Occipital lobe (tissue), 2 donors: ENCODE results near the gene LRRC15. TPM values are rescaled to one million over a fixed set of nuclear protein-coding genes. Genes with fewer than 3 reads are reported as not detected.

Experiments used
- DNase-seq: peaks from one replicate; lab custom pipeline; 2025; lab: John Stamatoyannopoulos, UW
- total RNA-seq: library from RNA; depleted of rRNA; stranded (reverse); fragments of >200 nt; gene quantifications from one replicate; pipeline ENCODE4 v1.2.3, GENCODE V29; 2014

Gene LRRC15
- total RNA-seq, 1 donor from 2014 or later = not detected

DNA sequence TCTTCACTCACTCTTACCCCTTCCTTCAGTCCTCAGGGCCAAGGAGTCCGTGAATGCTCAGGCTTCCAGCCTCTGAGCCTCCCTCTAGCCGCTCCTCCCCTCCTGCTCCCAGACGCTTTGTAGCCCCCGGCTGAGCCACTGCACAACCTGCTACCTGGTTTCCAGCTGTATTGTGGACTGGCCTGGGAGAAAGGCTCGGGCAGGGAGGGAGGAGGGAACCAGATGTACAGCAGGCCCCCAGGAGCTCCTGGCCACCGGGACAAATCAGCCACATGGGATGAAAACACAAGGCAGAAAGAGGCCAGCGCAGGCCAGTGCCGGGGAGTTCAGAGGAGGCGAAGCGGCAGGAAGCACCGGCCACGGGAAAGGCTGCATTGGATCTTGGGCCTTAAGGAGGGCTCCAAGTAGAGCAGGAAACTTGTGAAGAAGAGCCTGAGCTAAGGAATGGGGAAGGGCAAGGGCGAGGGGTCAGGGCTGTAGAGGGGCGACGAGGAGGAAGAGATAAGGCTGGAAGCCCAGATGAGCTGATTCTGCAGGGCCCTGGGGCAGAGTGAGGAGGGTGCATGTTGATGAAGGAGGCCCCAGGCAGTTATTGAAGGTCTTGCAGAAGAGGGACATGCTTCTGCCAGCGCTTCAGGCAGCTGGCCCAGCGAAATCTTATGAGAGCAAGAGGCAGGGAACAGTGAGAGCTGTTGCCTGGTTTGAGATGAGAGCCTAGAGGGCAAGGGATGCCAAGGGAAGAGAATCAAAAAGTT lies 32.8 kb downstream of the LRRC15 start:
- no peak for DNase-seq

DNA sequence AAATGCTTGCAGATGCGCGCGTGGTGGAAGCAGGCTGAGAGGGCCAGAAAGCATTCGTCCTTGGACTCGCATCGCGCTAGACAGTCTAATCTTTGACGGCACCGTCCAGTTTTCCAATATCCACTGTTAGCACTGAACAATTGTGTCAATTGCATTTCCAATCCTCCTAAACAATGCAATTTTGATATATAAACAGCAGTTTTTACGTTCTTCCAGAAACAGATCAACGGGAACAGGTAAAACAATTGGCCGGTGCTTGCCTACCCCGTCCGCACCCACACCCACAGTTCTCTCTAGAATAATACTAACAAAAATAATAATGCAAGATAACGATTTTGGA lies 35.6 kb downstream of the LRRC15 start:
- DNase-seq = no peak

DNA sequence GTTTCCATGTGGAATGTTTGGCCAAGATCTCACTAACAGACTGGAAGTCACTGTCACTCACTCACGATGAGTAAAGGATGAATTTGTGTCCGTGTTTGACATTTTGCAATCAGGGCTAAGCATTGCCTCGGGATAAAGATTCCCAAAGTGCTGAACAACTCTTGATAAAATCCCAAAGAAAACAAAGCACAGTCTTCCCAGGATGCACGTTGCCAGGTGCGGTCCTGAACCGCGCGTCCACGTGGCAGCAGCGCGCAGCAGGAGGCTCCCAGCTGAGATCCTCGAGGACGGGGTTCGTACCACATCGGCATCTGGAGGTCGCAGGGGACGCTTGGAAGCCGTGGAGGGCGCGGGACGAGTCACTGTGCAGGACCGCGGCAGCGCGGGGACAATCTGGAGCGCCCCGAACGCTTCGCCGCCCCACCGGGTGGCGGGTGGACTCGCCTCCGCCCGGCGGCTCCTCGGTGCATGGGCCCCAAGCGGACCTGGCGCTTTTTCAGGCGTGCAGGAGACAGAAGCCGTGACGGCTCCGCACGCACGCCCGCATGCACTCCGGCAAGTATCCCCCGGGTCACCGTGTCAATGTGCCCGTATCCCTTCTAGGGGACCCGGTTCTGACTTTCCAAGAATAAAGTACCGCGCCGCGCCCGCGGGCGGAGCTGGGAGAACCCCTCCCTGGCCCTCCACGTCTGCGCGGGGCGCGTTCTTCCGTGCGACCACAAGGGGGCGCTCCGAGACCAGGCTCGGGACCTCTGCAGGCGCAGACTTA lies 36.1 kb downstream of the LRRC15 start:
- no peak for DNase-seq

DNA sequence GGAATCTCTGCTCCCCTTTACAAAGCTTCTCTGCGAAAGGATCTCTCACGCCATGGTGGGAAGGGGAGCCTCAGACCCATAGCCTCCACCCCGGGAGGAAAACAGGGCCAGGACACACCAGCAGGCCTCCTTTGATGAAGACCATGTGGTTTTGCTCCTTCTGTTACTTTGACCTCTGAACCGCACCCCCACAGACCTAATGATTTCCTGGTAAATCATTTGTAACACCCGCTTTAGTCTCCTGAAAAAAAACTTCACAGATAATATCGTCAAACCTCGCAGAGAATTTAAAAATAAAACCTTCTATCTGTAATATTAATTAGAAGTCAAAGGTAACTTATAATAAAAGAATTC lies 36.7 kb downstream of the LRRC15 start:
- DNase-seq = no peak

DNA sequence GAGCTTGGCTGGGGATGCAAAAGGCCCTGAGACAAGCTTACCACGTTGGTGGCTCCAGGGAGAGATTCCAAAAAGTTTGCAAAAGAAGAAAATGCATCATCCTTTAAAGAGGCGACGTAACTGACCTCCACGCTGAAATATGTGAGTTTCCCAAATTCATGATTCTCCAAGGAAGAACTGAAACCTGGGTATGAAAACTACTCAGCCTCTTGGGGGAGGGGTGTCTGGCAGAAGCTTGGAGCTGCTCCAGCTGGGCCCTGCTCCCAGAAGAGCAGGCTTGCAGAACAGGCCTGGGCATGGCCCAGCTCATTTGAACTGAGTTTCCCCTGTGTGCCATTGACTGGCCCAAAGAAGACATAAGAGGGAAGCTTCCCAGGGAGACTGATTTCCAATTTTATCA lies 39.0 kb downstream of the LRRC15 start:
- no peak for DNase-seq

DNA sequence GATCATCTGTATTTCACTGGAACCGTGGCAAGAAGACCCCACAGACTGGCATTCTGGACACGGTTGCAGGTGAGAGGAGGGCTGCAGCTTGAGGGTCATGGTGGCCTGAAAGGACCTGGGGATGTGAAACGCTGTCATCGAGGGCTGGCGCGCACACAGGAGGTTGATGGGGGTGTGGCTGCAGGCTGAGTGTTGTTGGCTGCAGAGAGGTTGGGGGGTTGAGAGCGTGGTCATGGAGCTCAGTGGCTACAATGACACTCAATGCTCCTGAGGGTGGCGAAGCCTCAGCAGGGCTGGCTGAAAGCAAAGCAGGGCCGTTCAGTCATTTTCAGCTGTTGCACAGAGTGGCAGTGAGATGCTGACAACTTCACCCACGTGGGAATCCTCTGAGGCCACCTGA lies 39.4 kb downstream of the LRRC15 start:
- DNase-seq = no peak

DNA sequence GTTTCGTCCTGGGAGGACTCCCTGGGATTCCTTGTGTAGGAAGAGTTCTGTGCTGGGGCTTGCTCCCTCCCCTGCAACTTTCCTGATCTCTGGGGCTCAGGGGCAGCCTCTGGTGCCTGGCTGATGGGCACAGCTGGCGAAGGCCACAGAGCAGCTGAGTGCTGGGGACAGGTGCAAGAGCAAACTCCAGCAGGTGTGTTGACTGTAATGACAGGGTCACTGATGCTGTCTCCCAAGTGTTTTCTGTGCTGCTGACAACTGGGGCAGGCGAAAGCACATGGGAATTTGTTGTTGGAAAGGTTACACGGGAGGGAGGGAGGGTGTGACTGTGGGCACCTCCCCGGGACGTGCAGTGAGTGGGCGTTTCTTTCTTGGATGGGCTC lies 40.0 kb downstream of the LRRC15 start:
- no peak for DNase-seq

DNA sequence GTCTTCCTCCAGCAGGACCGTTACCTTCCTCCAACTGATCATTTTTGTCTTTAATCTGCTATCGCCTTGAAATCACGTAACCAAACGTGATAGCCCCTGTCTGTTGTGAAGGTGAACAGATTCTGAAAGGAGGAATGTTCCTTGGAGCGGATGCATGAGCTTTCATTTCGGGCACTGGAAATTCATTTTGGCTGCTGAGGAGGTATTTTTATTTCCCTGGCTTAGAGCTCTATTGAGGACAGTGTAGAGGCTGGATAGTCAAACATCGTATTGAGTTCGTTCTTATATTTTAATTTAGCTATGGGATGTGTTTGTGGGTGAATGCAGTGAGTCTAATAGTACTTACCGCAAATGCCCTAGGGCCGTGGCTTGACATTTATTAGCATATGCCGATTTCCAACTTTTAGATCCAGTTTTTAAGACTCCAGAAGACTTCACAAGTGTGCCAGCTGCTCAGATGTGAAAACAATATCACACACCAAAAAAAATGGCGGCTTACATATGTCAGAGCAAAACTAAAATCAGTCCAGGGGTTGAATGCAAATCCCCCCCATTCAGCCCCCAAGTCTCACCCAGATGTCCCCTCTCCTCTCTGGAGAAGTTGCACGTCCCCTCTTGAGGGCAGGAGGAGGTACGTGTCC lies 40.5 kb downstream of the LRRC15 start:
- DNase-seq = no peak

DNA sequence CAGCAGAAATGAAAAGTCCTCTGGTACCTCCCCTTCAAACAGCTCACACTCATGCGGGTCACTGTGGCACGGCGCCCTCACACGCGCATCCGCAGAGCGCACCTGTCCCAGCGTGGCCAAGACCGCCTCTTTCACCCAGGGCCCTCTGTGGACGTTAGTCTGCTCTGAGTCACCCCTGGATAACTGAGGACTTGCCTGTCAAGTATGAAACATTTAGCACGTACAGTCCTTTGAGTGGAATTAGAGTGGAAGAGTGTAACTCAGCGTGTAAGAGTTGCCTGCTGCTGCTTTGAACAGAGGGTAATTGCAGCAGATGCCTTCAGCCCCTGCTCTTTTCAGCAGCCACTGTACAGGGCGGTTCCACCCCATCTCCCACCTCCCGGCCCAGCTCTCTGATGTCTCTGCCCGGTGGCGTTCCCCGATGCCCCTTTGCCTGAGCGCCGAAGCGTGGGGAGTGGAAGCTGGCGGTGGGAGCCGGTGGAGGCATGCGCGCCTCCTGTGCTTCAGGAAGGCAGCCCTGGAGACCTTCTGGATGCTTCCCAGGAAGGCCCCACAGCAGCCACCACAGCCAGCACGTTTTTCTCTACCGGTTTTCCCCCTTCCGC lies 41.4 kb downstream of the LRRC15 start:
- DNase-seq = no peak

DNA sequence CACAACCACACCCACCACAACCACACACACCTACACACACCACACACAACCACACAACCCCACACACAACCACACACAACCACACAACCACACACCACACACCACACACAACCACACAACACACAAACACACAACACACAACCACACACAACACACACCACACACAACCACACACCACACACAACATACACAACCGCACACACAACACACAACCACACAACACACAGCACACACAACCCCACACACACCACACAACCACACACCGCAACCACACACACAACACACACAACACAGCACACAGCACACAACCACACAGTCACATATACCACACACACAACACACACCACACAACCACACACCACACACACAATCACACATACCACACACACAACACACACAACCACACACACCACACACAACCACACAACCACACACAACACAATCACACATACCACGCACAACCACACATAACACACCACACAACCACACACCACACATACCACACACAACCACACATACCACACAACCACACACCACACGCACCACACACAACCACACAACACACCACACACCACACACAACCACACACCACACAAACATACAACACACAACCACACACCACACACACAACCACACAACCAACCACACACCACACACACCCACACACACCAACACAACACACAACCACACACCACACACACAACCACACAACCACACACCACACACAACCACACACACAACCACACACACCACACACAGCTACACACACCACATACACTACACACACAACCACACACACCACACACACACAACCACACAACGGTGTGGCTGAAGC lies 42.1 kb downstream of the LRRC15 start:
- DNase-seq = no peak

DNA sequence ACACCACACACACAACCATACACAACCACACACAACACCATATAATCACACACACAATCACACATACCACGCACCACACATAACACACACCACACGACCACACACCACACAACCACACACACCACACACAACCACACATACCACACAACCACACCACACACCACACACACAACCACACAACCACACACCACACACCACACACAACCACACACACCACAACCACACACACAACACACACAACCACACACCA lies 42.6 kb downstream of the LRRC15 start:
- no peak for DNase-seq

DNA sequence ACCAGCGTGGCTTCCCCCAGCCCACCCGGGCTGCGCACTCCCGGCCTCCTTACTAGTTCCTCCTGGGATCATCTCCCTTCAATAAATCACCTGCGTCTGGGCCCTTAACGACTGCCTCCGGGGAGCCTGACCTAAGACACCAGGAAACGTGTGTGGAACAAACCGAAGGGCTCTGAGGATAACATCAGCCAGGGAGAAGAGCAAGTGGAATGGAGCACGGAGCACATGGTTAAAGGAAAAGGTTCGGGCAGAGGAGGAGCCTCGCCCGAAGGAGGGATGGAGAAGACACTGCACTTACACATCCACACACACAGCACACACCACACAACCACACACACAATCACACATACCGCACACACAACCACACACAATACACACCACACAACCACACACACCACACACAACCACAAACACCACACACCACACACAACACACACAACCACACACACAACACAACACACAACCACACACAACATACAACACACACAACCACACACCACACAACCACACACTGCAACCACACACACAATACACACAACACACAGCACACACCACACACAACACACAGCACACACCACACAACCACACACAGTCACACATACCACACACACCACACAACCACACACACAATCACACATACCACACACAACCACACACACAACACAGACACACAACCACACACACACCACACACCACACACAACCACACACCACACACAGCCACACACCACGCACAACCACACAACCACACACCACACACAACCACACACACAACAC lies 43.2 kb downstream of the LRRC15 start:
- no peak for DNase-seq

DNA sequence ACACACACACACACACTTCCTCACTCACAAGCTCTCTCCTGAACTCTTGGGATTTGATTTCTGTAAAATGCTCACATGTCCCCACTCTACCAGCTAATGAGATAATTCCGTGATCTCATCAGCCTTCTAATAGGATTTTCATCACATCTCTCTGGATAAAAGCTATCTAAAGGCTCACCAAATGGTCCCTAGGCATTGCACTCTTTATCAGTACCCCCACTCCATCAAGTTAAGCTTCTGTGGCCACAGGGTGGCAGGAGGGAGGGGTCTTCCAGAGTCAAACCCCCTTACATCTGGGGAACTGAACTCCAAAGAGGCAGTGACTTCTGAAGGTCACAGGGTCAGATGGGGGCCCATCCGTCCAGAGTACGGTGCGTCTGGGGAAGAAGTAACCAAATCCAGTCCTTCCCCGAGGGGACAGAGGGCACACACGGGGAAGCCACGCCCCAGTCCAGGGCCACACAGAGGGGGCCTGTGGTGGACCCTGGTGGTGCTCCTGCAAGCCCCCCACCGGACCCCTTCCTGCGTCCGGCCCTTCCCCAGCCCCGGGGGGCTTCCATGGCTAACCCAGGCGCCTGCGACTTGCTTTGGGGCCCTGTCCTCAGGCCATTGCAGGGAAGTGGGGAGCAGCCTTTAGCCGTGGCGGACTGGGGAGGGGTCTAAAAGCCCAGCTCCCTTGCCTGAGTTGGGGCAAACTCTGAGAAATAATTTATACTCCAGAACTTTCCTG lies 44.0 kb downstream of the LRRC15 start:
- no peak for DNase-seq

DNA sequence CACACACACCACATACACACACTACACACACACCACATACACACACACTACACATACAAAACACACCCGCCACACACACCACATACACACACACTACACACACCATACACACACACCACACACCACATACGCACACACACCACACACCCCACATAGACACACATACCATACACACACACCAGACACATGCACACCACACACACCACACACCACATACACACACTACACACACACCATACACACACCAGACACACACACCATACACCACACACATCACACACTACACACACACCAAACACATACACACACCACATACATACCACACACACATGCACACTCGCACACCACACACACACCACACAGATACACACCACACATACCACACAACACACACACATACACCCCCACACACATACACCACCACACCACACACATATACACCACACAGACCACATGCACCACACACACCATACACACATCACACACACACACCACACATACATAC lies 44.7 kb downstream of the LRRC15 start:
- DNase-seq = no peak

DNA sequence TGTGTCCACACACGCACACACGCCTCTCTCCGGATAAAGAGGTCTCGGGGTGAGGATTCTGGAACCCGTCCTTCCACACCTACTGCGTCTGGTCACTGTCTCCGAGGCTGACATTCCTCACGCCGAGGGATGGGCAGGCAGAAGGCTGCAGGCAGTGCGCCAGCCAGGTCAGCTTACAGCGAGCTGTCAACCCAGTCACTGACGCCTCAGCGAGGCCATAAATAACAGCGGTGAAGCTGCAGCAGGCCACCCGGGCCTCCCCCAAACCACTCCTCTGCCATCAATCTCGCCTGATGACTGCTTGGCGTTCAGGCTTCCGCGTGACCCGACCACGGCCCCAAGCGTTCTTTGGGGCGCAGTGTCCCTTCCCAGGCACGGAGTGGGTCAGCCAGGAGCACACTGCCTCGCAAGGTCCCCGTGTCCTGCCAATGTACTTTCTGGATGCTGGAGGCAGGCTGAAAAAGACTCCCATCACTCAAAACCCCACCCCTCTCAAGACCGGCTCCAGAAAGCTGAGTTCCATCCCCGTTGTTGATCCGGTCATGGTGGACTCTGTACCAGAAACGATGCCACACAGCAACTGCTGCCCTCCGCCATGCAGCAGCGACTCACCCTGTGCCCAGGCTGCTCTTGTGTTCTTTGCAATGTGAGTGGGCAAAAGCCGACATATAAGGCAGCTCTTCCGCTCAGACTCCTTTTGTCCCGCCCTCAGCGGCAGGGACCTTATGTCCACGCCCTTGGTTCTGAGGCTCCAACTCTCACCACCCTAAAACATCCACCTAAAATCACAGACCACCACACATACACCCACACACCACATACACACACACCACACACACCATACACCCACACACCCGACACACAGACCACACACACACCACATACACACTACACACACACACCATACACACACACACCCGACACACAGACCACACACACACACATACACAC lies 45.5 kb downstream of the LRRC15 start:
- DNase-seq = no peak

DNA sequence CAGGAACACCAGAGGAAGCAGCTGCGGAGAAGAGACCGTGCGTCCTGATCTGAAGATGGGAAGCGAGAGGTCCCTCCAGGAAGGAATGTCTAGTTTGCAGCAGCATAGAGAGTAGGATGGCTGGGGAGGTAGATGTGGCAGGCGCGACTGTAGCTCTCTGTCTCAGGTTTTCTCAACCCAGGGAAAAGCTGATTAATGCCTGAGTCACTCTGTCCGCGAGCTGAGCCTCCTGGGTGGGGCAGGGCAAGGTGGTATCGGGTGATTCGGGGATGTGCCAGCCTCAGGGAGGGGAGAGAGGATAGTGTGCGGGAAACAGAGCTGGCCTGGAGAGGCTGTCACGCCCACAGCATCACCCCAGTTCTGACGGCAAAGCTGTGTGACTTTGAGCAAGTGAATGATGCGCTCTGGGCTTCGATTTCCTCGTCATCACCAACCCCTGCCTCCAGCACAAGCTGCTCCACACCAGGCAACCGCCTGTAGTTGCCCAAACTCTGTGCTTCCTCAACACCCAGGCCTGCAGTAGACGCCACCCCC lies 46.8 kb downstream of the LRRC15 start:
- no peak for DNase-seq

DNA sequence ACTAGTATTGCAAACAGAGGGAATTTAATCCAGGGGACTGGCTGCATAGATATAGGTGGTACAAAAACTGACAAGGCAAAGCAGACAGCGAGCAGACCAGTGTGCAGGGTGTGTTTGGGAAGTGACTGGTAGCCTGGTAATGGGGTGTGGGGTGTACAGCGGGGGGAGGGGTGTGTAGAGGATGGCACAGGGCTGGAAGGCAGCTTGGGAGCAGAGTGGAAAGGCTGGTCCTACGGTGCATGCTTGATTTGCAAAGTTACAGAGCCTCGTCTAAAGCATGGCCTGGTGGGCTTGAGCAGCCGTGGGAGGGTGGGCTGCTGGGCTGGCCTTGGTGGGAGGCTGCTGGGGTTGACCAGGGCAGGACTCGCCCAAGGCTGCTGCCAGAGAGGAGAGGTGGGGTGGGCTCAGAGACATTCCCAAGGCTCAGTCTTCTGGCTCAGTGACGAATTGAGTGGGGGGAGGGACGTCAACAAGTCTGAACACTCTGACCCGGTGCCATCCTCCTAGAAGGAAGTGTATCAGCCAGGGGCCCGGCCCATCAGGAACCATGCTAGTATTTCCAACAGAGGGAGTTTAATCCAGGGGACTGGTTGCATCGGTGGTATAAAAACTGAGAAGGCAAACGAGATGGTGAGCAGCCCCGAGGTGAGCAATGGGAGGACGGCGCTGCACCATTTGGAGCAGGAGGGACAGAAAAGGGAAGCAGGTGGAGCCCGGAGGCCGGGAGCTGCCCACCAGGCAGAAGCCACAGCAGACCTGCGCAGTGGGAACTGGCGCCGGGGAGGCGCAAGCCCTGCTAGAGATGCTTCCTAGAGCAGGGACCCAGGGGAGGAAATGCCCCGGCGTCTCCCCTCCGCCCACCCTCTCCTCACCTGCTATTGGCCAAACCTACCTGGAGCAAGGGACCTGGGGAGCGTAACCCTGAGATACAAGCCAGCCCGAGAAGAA lies 47.6 kb downstream of the LRRC15 start:
- no peak for DNase-seq
